Endothelial cell of umbilical vein (primary cell): ENCODE measurements around the gene PFN2. TPM values are rescaled to one million over a fixed set of nuclear protein-coding genes. Genes with fewer than 3 reads are reported as not detected.

Experiments
- BruUV-seq: library from RNA; stranded (reverse); fragments of 400-500 nt; replicated peaks from 2 replicates; lab custom pipeline; 2021; lab: Mats Ljungman, UMichigan
- CTCF ChIA-PET: fragments of 300-600, 350-600 bp; sonication (Branson Sonifier 250); formaldehyde crosslinking; loops from one replicate; lab custom pipeline; 2021; ENCODE audit warnings: antibody characterized with exemption, inconsistent platforms; lab: Charles Lee
- POLR2A ChIA-PET: fragments of 300-600, 350-600 bp; sonication (Branson Sonifier 250); formaldehyde crosslinking; loops from one replicate; lab custom pipeline; 2021; ENCODE audit warnings: antibody characterized with exemption, inconsistent platforms; lab: Charles Lee
- DNase-seq: peaks from one replicate; pipeline ENCODE4 v3.0.0-alpha.2; 2011; ENCODE audit warnings: low read depth, low spot score
- FAIRE-seq: peaks from 2 replicates; lab custom pipeline; 2011; peaks lifted over from hg19 to GRCh38; lab: Jason Lieb, UNC
- H2AFZ ChIP-seq: 2 replicates; pipeline ENCODE4 v1.6.0; 2012; ENCODE audit warnings: low read depth, low read length, control low read depth, inconsistent platforms
- H3K27ac ChIP-seq: 2 replicates; pipeline ENCODE4 v1.5.1; 2011; ENCODE audit warnings: low read depth, mild to moderate bottlenecking, control low read depth, low read length, moderate library complexity; ENCODE audit not compliant: insufficient read depth
- H3K27me3 ChIP-seq, 2 experiments: 2 replicates each; pipeline versions ENCODE4 v1.6.0 to v1.6.1; 2011; ENCODE audit warnings: low read length in 2 of 2, mixed read lengths in 1 of 2; ENCODE audit not compliant: control insufficient read depth in 2 of 2, insufficient read depth in 2 of 2
- H3K36me3 ChIP-seq, 2 experiments: 2 replicates in 1 of 2; 3 replicates in 1 of 2; pipeline ENCODE4 v1.5.1; 2011; ENCODE audit warnings: low read length in 2 of 2, mild to moderate bottlenecking in 1 of 2, moderate library complexity in 1 of 2; ENCODE audit not compliant: control insufficient read depth in 2 of 2, insufficient read depth in 2 of 2; ENCODE audit errors: extremely low read depth in 1 of 2
- H3K4me1 ChIP-seq: 3 replicates; pipeline ENCODE4 v1.5.1; 2011; ENCODE audit warnings: mild to moderate bottlenecking, low read length; ENCODE audit not compliant: control insufficient read depth, insufficient read depth; ENCODE audit errors: extremely low read depth
- H3K4me2 ChIP-seq: 2 replicates; pipeline ENCODE4 v1.6.1; 2011; ENCODE audit warnings: low read length, control low read depth, mixed read lengths; ENCODE audit not compliant: insufficient read depth
- H3K4me3 ChIP-seq, 3 experiments: fragments of 200-600 bp in 1 of 3; sonication (generic), shearing (Covaris generic) in 1 of 3; replicated peaks in 1 of 3; 2 replicates each; pipeline ENCODE4 v1.5.1; 2011 to 2016; ENCODE audit warnings: control low read depth in 3 of 3, low read length in 3 of 3, mild to moderate bottlenecking in 2 of 3, inconsistent platforms in 1 of 3, low read depth in 1 of 3, moderate library complexity in 1 of 3; ENCODE audit not compliant: insufficient read depth in 1 of 3
- H3K79me2 ChIP-seq: 2 replicates; pipeline ENCODE4 v1.6.0; 2012; ENCODE audit warnings: low read length, inconsistent platforms; ENCODE audit not compliant: control insufficient read depth, insufficient read depth
- H3K9ac ChIP-seq: replicated peaks from 2 replicates; pipeline ENCODE3; 2011; ENCODE audit warnings: low read length, control low read depth; ENCODE audit not compliant: insufficient read depth; ENCODE audit errors: extremely low read depth
- H3K9me1 ChIP-seq: replicated peaks from 3 replicates; pipeline ENCODE4 v1.6.0; 2011; ENCODE audit warnings: mild to moderate bottlenecking, low read length; ENCODE audit not compliant: control insufficient read depth, insufficient read depth; ENCODE audit errors: extremely low read depth
- H3K9me3 ChIP-seq: replicated peaks from 2 replicates; pipeline ENCODE4 v1.5.1; 2012; ENCODE audit warnings: low read length, inconsistent platforms; ENCODE audit not compliant: control insufficient read depth, insufficient read depth
- H4K20me1 ChIP-seq: replicated peaks from 2 replicates; pipeline ENCODE3; 2011; ENCODE audit warnings: mild to moderate bottlenecking, low read length; ENCODE audit not compliant: control insufficient read depth, insufficient read depth; ENCODE audit errors: extremely low read depth
- JUN ChIP-seq: IDR thresholded peaks from 2 replicates; pipeline ENCODE4 v1.6.1; 2011; ENCODE audit warnings: borderline replicate concordance, low read depth; ENCODE audit not compliant: insufficient read length, insufficient read depth
- MAX ChIP-seq: IDR thresholded peaks from 2 replicates; pipeline ENCODE4 v1.6.1; 2011; ENCODE audit not compliant: insufficient read depth, insufficient read length
- MYC ChIP-seq: IDR thresholded peaks from one replicate; pipeline ENCODE4 v1.6.1; 2011; ENCODE audit warnings: mild to moderate bottlenecking, low read depth, low read length
- POLR2A ChIP-seq: IDR thresholded peaks from 2 replicates; pipeline ENCODE4 v1.6.1; 2012; ENCODE audit warnings: low read depth, mild to moderate bottlenecking, control low read depth, low read length
- POLR2AphosphoS5 ChIP-seq: IDR thresholded peaks from 2 replicates; pipeline ENCODE4 v1.6.1; 2012; ENCODE audit warnings: low read depth, mild to moderate bottlenecking, control low read depth, low read length, moderate library complexity; ENCODE audit not compliant: insufficient read depth
- dilution Hi-C: fragments of 300-500 bp; cut with MboI; formaldehyde crosslinking; loops from one replicate; pipeline ENCODE4 v1.15.0; 2019; ENCODE audit warnings: low sequenced_read_pairs; ENCODE audit not compliant: extremely low pct_ligation_motif_present
- intact Hi-C: fragments of 100-400 bp; cut with micrococcal nuclease; formaldehyde crosslinking; loops from one replicate; pipeline ENCODE4 v1.10.0; 2022
- polyA plus RNA-seq, 4 experiments: library from polyadenylated mRNA; depleted of rRNA in 3 of 4; stranded (reverse) in 3 of 4; unstranded in 1 of 4; fragments of >200 nt; gene quantifications; 2 replicates each; pipeline versions ENCODE4 v1.2.1 to v1.2.3, GENCODE V29; 2011 to 2012; ENCODE audit warnings: missing spikeins in 1 of 4
- total RNA-seq: library from RNA; stranded (reverse); gene quantifications from 2 replicates; pipeline ENCODE4 v1.2.3, GENCODE V29; 2021
- TF ChIP-seq, protein P1 (sequence below), 2 donors: IDR thresholded peaks; 1 replicate in 1 of 2; 2 replicates in 1 of 2; pipeline ENCODE4 v1.5.1; 2011; ENCODE audit warnings: low read length in 2 of 2, mild to moderate bottlenecking in 2 of 2, moderate library complexity in 2 of 2, control low read depth in 1 of 2, inconsistent platforms in 1 of 2, low read depth in 1 of 2; ENCODE audit not compliant: insufficient read depth in 1 of 2; ENCODE audit errors: extremely low read depth in 1 of 2

Gene PFN2
- total and polyA plus RNA-seq, 2 donors (not counting 3 experiments of a cell fraction or from before 2014, with no cell fraction given): 97.1 to 165 TPM

DNA sequence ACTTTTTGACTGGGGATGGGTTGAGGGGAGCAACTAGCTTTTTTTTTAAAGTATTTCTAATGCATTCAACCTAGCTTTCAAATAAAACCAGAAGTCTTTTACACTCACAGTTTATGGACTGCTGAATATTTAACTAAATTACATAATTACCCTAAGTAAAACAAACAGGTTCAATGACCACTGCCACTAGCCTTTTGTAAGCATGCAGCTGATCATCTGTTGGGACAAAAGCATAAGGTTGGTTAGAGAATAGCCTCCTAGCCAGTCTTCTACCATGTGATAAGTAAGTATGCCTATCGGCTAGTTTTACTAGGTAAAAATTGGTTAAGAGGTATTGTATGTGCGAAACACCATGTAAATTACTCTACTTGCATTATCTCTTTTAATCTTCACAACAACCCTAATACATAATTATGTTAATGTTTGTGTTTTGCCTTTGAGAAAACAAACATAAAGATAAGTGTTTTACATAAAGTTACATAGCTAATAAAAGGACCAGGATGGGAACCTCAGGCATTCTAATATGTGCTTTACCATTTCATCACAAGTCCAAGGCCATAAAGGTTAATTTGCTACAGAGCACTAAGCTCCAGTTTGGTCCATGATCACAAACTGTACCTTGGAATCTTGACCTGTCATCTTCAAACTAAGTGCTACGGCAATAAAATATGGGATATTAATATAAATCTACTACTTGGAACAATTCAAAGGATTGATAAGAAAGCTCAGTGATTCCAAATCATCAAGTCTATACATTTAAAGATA, 13.2 kb downstream of the PFN2 start:
- Histone ChIP-seq H2AFZ (no peak overlapping the region), H3K4me2 (no peak overlapping the region), H3K27ac (no peak overlapping the region), H3K36me3 (no peaks in the 10 kb centered on the region), H3K4me3 (no peak overlapping the region), H3K27me3 (no peaks in the 10 kb centered on the region), H3K79me2 (peaks cover 17% of the 10 kb centered on the region), H3K9me3 (no peaks in the 10 kb centered on the region), H3K9me1 (no peaks in the 10 kb centered on the region), H3K4me1 (peaks cover 14% of the 10 kb centered on the region), H3K9ac (no peak overlapping the region), H4K20me1 (no peaks in the 10 kb centered on the region)
- no peak for DNase-seq
- no peak for TF ChIP-seq POLR2A
- no peak for TF ChIP-seq MYC
- TF ChIP-seq, protein P1, sequence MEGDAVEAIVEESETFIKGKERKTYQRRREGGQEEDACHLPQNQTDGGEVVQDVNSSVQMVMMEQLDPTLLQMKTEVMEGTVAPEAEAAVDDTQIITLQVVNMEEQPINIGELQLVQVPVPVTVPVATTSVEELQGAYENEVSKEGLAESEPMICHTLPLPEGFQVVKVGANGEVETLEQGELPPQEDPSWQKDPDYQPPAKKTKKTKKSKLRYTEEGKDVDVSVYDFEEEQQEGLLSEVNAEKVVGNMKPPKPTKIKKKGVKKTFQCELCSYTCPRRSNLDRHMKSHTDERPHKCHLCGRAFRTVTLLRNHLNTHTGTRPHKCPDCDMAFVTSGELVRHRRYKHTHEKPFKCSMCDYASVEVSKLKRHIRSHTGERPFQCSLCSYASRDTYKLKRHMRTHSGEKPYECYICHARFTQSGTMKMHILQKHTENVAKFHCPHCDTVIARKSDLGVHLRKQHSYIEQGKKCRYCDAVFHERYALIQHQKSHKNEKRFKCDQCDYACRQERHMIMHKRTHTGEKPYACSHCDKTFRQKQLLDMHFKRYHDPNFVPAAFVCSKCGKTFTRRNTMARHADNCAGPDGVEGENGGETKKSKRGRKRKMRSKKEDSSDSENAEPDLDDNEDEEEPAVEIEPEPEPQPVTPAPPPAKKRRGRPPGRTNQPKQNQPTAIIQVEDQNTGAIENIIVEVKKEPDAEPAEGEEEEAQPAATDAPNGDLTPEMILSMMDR (IDR thresholded peaks at IDR 0.05; ENCODE audit: extremely low read depth in 1 of 2, insufficient read depth in 1 of 2, low read depth in 1 of 2, low read length in 2 of 2): no peak
- no peak for TF ChIP-seq POLR2AphosphoS5
- no peak for TF ChIP-seq JUN
- ChIA-PET POLR2A (no interaction called here), CTCF (interaction anchor here (1.6 to 2.1 kb wide), 3 partner anchors 10 to 20 kb away, joined by 5 to 12 read pairs (median 7); no protein-coding TSS in a partner anchor)
- dilution Hi-C loops: no loop called here
- intact Hi-C loops: no loop called here
- BruUV-seq: no TSS peak
- no peak for FAIRE-seq

- no peak overlapping the region for H3K27ac ChIP-seq
- peak; percentile 22 for DNase-seq
- intact Hi-C loops (no loop called here), dilution Hi-C loops (no loop called here)
- CTCF ChIA-PET: interaction anchor here (0.8 to 1.9 kb wide), 11 partner anchors 9 to 261 kb away, joined by 3 to 10 read pairs (median 4); no protein-coding TSS in a partner anchor
- H3K9ac ChIP-seq: no peak overlapping the region
- no peaks in the 10 kb centered on the region for H4K20me1 ChIP-seq
- no TSS peak for BruUV-seq
- H3K4me1 ChIP-seq: peaks cover 14% of the 10 kb centered on the region
- peaks cover 8% of the 10 kb centered on the region for H3K79me2 ChIP-seq
- no peak for FAIRE-seq
- POLR2A ChIA-PET: no interaction called here
- no peaks in the 10 kb centered on the region for H3K36me3 ChIP-seq
- no peak overlapping the region for H3K4me2 ChIP-seq
- no peaks in the 10 kb centered on the region for H3K9me1 ChIP-seq
- no peak overlapping the region for H2AFZ ChIP-seq
- TF ChIP-seq MYC: no peak
- TF ChIP-seq MAX: no peak
- TF ChIP-seq POLR2AphosphoS5: no peak
- no peaks in the 10 kb centered on the region for H3K9me3 ChIP-seq
- H3K4me3 ChIP-seq: no peak overlapping the region
- no peaks in the 10 kb centered on the region for H3K27me3 ChIP-seq
These were observed 15.2 kb downstream of the PFN2 start for GRCh38 chr3:149955449-149955848.
